GM12878 (cell line): Measurements from ENCODE around the gene MAGI3. TPM values are rescaled to one million over a fixed set of nuclear protein-coding genes. Genes with fewer than 3 reads are reported as not detected.

Experiments
- ATAC-seq: fragments of 200-7000 bp; cut with Tn5 transposase; 3 replicates; pipeline ENCODE4 v1.9.1; 2020; ENCODE audit warnings: mild to moderate bottlenecking, moderate library complexity
- BruUV-seq: library from RNA; stranded (reverse); fragments of 400-500 nt; replicated peaks from 2 replicates; lab custom pipeline; 2021; lab: Mats Ljungman, UMichigan
- CTCF ChIA-PET: fragments of 300-600 bp; sonication (Branson Sonifier 250); formaldehyde crosslinking; extraction: SDS; loops from one replicate; lab custom pipeline; 2021; ENCODE audit warnings: inconsistent platforms; lab: Yijun Ruan, JAX
- POLR2A ChIA-PET: fragments of 350-600 bp; formaldehyde crosslinking; extraction: SDS; loops from one replicate; lab custom pipeline; 2021; ENCODE audit warnings: inconsistent platforms; lab: Charles Lee
- RAD21 ChIA-PET: fragments of 300-600 bp; sonication (Branson Sonifier 250); formaldehyde crosslinking; loops from one replicate; lab custom pipeline; 2023; ENCODE audit warnings: antibody characterized with exemption; ENCODE audit not compliant: unreplicated experiment; lab: Charles Lee
- SMC1A ChIA-PET: fragments of 300-600 bp; sonication (Branson Sonifier 250); formaldehyde crosslinking; loops from one replicate; lab custom pipeline; 2023; ENCODE audit not compliant: unreplicated experiment, uncharacterized antibody; lab: Charles Lee
- DNase-seq: peaks from one replicate; pipeline ENCODE4 v3.0.0-alpha.2; 2011; ENCODE audit warnings: low read depth, low spot score
- FAIRE-seq: peaks from 3 replicates; lab custom pipeline; 2011; peaks lifted over from hg19 to GRCh38; lab: Jason Lieb, UNC
- H2AFZ ChIP-seq: 2 replicates; pipeline ENCODE4 v1.6.0; 2011; ENCODE audit warnings: low read depth, low read length, control low read depth; ENCODE audit not compliant: control insufficient read depth
- H3K27ac ChIP-seq: 2 replicates; pipeline ENCODE4 v1.5.1; 2011; ENCODE audit warnings: control low read depth; ENCODE audit not compliant: control insufficient read depth, insufficient read depth
- H3K27me3 ChIP-seq, 2 experiments: replicated peaks in 1 of 2; 2 replicates each; pipeline versions ENCODE4 v1.6.0 to v1.6.1; 2011; ENCODE audit warnings: low read length in 1 of 2; ENCODE audit not compliant: control insufficient read depth in 2 of 2, insufficient read depth in 2 of 2
- H3K36me3 ChIP-seq, 2 experiments: 2 replicates each; pipeline ENCODE4 v1.5.1; 2011; ENCODE audit warnings: low read length in 1 of 2; ENCODE audit not compliant: control insufficient read depth in 2 of 2, insufficient read depth in 2 of 2
- H3K4me1 ChIP-seq: 2 replicates; pipeline ENCODE4 v1.6.1; 2011; ENCODE audit warnings: mild to moderate bottlenecking, low read length, moderate library complexity, mixed read lengths; ENCODE audit not compliant: control insufficient read depth, insufficient read depth
- H3K4me2 ChIP-seq: 2 replicates; pipeline ENCODE4 v1.6.0; 2011; ENCODE audit warnings: control low read depth; ENCODE audit not compliant: control insufficient read depth, insufficient read depth
- H3K4me3 ChIP-seq: fragments of 200-600 bp; sonication (generic); 2 replicates; pipeline ENCODE4 v1.5.1; 2016
- H3K79me2 ChIP-seq: 2 replicates; pipeline ENCODE4 v1.6.0; 2011; ENCODE audit warnings: low read length; ENCODE audit not compliant: control insufficient read depth, insufficient read depth
- H3K9ac ChIP-seq: 2 replicates; pipeline ENCODE4 v1.8.0; 2011; ENCODE audit warnings: low read length, control low read depth, mixed read lengths; ENCODE audit not compliant: control insufficient read depth, insufficient read depth
- H3K9me3 ChIP-seq: replicated peaks from 3 replicates; pipeline ENCODE4 v1.5.1; 2011; ENCODE audit warnings: mild to moderate bottlenecking, low read length; ENCODE audit not compliant: control insufficient read depth, insufficient read depth
- H4K20me1 ChIP-seq: 2 replicates; pipeline ENCODE4 v1.6.0; 2011; ENCODE audit not compliant: control insufficient read depth, insufficient read depth
- BMI1 ChIP-seq: fragments of 450-650 bp; IDR thresholded peaks from 2 replicates; pipeline ENCODE4 v1.6.1; 2016; ENCODE audit warnings: mild to moderate bottlenecking, moderate library complexity, borderline replicate concordance
- EGR1 ChIP-seq, 2 experiments: IDR thresholded peaks; 1 replicate in 1 of 2; 2 replicates in 1 of 2; pipeline ENCODE4 v1.6.1; 2011 to 2012; ENCODE audit warnings: low read depth in 2 of 2, low read length in 2 of 2, borderline replicate concordance in 1 of 2, mild to moderate bottlenecking in 1 of 2, moderate library complexity in 1 of 2
- ETV6 ChIP-seq, 2 experiments: fragments of 450-650 bp in 1 of 2; IDR thresholded peaks in 1 of 2; conservative IDR thresholded peaks in 1 of 2; 2 replicates each; pipeline ENCODE4 v1.6.1; 2014; ENCODE audit warnings: antibody characterized with exemption in 1 of 2, borderline replicate concordance in 1 of 2, low read depth in 1 of 2, mild to moderate bottlenecking in 1 of 2, moderate library complexity in 1 of 2
- HDGF ChIP-seq: fragments of 450-650 bp; IDR thresholded peaks from 2 replicates; pipeline ENCODE4 v1.6.1; 2016; ENCODE audit warnings: antibody characterized with exemption
- LARP7 ChIP-seq: fragments of 450-650 bp; IDR thresholded peaks from 2 replicates; pipeline ENCODE4 v1.6.1; 2017; ENCODE audit warnings: mild to moderate bottlenecking
- ZNF687 ChIP-seq: fragments of 450-650 bp; IDR thresholded peaks from 2 replicates; pipeline ENCODE4 v1.6.1; 2017; ENCODE audit warnings: mild to moderate bottlenecking, moderate library complexity
- ZSCAN29 ChIP-seq: fragments of 450-650 bp; IDR thresholded peaks from 2 replicates; pipeline ENCODE4 v1.6.1; 2017; ENCODE audit warnings: mild to moderate bottlenecking, moderate library complexity
- whole genome bisulfite sequencing: methylation state at CpG from one replicate; pipeline ENCODE4 v1.1.6; 2016; ENCODE audit warnings: low lambda C conversion rate; ENCODE audit not compliant: insufficient replicate concordance, insufficient coverage; ENCODE audit errors: missing lambda C conversion rate; 5-methylcytosine and 5-hydroxymethylcytosine counted together
- in situ Hi-C: fragments of 300-500 bp; cut with MboI; formaldehyde crosslinking; loops from 9 replicates; pipeline ENCODE4 v1.14.3; 2018; ENCODE audit warnings: mixed read lengths
- intact Hi-C: fragments of 100-400 bp; cut with micrococcal nuclease; formaldehyde crosslinking; loops from one replicate; pipeline ENCODE4 v1.14.2; 2022; ENCODE audit not compliant: unreplicated experiment
- polyA plus RNA-seq, 11 experiments: library from polyadenylated mRNA; depleted of rRNA in 4 of 11; unstranded in 6 of 11; stranded (reverse) in 5 of 11; fragments of >200 nt; fragmentation: Nextera tagmentation in 4 of 11; fragmentation: Illumina TruSeq in 1 of 11; extraction: Ambion mirVana in 4 of 11; extraction: Trizol in 1 of 11; gene quantifications; 1 replicate in 1 of 11; 2 replicates in 10 of 11; pipeline versions ENCODE4 v1.2.1 to v1.2.3, GENCODE V29; 2011 to 2016; ENCODE audit warnings: inconsistent platforms in 2 of 11, missing spikeins in 2 of 11, low read depth in 1 of 11
- total RNA-seq, 4 experiments: library from RNA; depleted of rRNA in 3 of 4; stranded (reverse); fragments of >200 nt in 3 of 4; fragmentation: Illumina TruSeq in 1 of 4; extraction: Trizol in 1 of 4; gene quantifications; 2 replicates each; pipeline versions ENCODE4 v1.2.1 to v1.2.3, GENCODE V29; 2013 to 2021
- TF ChIP-seq, protein P1 (sequence below): IDR thresholded peaks from 2 replicates; pipeline ENCODE4 v1.6.1; 2011; ENCODE audit warnings: borderline replicate concordance, low read depth, mild to moderate bottlenecking, moderate library complexity, mixed read lengths, low read length; ENCODE audit not compliant: insufficient read depth; ENCODE audit errors: extremely low read length
- TF ChIP-seq, protein P2 (sequence below): fragments of 150-350 bp; IDR thresholded peaks from 2 replicates; pipeline ENCODE4 v1.6.1; 2016; ENCODE audit warnings: low read depth, low read length

The MAGI3 gene
- total and polyA plus RNA-seq, 10 of the 15 experiments (the other 5 are each of a cell fraction or from before 2014, with no cell fraction given): 0.17 to 0.65 (median 0.32) TPM

GRCh38 chr1:113647164-113647563, 256.8 kb downstream of the MAGI3 start:
- no peaks in the 10 kb centered on the region for H3K36me3 ChIP-seq
- CTCF ChIA-PET: no interaction called here
- TF ChIP-seq, protein P1, sequence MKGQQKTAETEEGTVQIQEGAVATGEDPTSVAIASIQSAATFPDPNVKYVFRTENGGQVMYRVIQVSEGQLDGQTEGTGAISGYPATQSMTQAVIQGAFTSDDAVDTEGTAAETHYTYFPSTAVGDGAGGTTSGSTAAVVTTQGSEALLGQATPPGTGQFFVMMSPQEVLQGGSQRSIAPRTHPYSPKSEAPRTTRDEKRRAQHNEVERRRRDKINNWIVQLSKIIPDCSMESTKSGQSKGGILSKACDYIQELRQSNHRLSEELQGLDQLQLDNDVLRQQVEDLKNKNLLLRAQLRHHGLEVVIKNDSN: no peak
- TF ChIP-seq, all 136 proteins: peak for 0
- POLR2A ChIA-PET: no interaction called here
- Histone ChIP-seq H3K27ac (no peak overlapping the region), H3K4me1 (no peaks in the 10 kb centered on the region), H3K9ac (no peak overlapping the region), H3K27me3 (no peaks in the 10 kb centered on the region), H3K79me2 (no peaks in the 10 kb centered on the region), H3K4me2 (no peak overlapping the region), H3K4me3 (no peak overlapping the region), H2AFZ (no peak overlapping the region), H4K20me1 (no peaks in the 10 kb centered on the region), H3K9me3 (no peaks in the 10 kb centered on the region)
- BruUV-seq: no TSS peak
- SMC1A ChIA-PET: no interaction called here
- 100% methylated on average over 1 of the region's 1 CpG for WGBS
- ATAC-seq (no peak), DNase-seq (no peak), FAIRE-seq (no peak)
- intact Hi-C loops: no loop called here
- in situ Hi-C loops: no loop called here
- RAD21 ChIA-PET: no interaction called here

GRCh38 chr1:113648478-113648877, 258.2 kb downstream of the MAGI3 start:
- ChIA-PET RAD21 (no interaction called here), POLR2A (no interaction called here), CTCF (no interaction called here), SMC1A (interaction anchor here (1.1 kb wide), 1 partner anchor 10 kb away, joined by 3 read pairs; no protein-coding TSS in a partner anchor)
- no peaks in the 10 kb centered on the region for H4K20me1 ChIP-seq
- intact Hi-C loops: no loop called here
- no peaks in the 10 kb centered on the region for H3K36me3 ChIP-seq
- BruUV-seq: no TSS peak
- no peaks in the 10 kb centered on the region for H3K4me1 ChIP-seq
- H3K27me3 ChIP-seq: no peaks in the 10 kb centered on the region
- H3K79me2 ChIP-seq: no peaks in the 10 kb centered on the region
- no peak for ATAC-seq
- no peak overlapping the region for H2AFZ ChIP-seq
- no peak overlapping the region for H3K4me3 ChIP-seq
- no peak overlapping the region for H3K27ac ChIP-seq
- no peak overlapping the region for H3K4me2 ChIP-seq
- no peaks in the 10 kb centered on the region for H3K9me3 ChIP-seq
- in situ Hi-C loops: no loop called here
- DNase-seq: no peak
- no peak overlapping the region for H3K9ac ChIP-seq
- no peak for FAIRE-seq
- no peak for TF ChIP-seq LARP7
- TF ChIP-seq EGR1 (IDR thresholded peaks at IDR 0.05; ENCODE audit: borderline replicate concordance in 1 of 2, low read depth in 2 of 2, low read length in 2 of 2): no peak
- no peak for TF ChIP-seq ZSCAN29
- TF ChIP-seq HDGF: no peak
- TF ChIP-seq, protein P2, sequence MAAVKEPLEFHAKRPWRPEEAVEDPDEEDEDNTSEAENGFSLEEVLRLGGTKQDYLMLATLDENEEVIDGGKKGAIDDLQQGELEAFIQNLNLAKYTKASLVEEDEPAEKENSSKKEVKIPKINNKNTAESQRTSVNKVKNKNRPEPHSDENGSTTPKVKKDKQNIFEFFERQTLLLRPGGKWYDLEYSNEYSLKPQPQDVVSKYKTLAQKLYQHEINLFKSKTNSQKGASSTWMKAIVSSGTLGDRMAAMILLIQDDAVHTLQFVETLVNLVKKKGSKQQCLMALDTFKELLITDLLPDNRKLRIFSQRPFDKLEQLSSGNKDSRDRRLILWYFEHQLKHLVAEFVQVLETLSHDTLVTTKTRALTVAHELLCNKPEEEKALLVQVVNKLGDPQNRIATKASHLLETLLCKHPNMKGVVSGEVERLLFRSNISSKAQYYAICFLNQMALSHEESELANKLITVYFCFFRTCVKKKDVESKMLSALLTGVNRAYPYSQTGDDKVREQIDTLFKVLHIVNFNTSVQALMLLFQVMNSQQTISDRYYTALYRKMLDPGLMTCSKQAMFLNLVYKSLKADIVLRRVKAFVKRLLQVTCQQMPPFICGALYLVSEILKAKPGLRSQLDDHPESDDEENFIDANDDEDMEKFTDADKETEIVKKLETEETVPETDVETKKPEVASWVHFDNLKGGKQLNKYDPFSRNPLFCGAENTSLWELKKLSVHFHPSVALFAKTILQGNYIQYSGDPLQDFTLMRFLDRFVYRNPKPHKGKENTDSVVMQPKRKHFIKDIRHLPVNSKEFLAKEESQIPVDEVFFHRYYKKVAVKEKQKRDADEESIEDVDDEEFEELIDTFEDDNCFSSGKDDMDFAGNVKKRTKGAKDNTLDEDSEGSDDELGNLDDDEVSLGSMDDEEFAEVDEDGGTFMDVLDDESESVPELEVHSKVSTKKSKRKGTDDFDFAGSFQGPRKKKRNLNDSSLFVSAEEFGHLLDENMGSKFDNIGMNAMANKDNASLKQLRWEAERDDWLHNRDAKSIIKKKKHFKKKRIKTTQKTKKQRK: no peak
- no peak for TF ChIP-seq ZNF687
- TF ChIP-seq ETV6 (conservative IDR thresholded peaks at IDR 0.05 in 1 of 2, IDR thresholded peaks at IDR 0.05 in 1 of 2; ENCODE audit: borderline replicate concordance in 1 of 2, low read depth in 1 of 2): no peak
- no peak for TF ChIP-seq BMI1
